Measurements from ENCODE around the gene GMPS. TPM values are rescaled to one million over a fixed set of nuclear protein-coding genes. Genes with fewer than 3 reads are reported as not detected.

The GMPS gene
- total RNA-seq, 1 experiment from 2014 or later: 43.3 TPM

- no peak overlapping the region for H2AFZ ChIP-seq (ENCODE audit: low read length)
- peaks cover 3% of the 10 kb centered on the region; the same call in 1 of the 2 replicates for H3K4me1 ChIP-seq (ENCODE audit: insufficient read depth, low read length)
- DNase-seq (no peak), ATAC-seq (no peak)
- peaks cover 40% of the 10 kb centered on the region for H4K20me1 ChIP-seq (ENCODE audit: low read length)
- no peaks in the 10 kb centered on the region for H3F3A ChIP-seq (ENCODE audit: low read length, unreplicated experiment)
- H3K27me3 ChIP-seq (ENCODE audit: low read length): no peaks in the 10 kb centered on the region
- TF ChIP-seq CTCF (conservative IDR thresholded peaks at IDR 0.05; ENCODE audit: low read depth, low read length) (no peak), EZH2phosphoT487 (IDR thresholded peaks at IDR 0.05; ENCODE audit: borderline replicate concordance, low read length) (no peak), EZH2 (IDR thresholded peaks at IDR 0.05; ENCODE audit: low read length, unreplicated experiment) (no peak)
- H3K9me3 ChIP-seq (ENCODE audit: low read length): no peaks in the 10 kb centered on the region
- H3K4me3 ChIP-seq (ENCODE audit: low read length): no peak overlapping the region
- H3K9ac ChIP-seq (ENCODE audit: low read length): no peak overlapping the region
- ChIA-PET POLR2A (ENCODE audit: unreplicated experiment) (no interaction called here), CTCF (no interaction called here)
- no peaks in the 10 kb centered on the region for H3K9me2 ChIP-seq (replicated peaks; ENCODE audit: low read length)
- BruUV-seq (replicated peaks): no TSS peak
- no peak overlapping the region for H3K4me2 ChIP-seq (ENCODE audit: low read length)
- H3K79me2 ChIP-seq (ENCODE audit: low read length): peaks cover 97% of the 10 kb centered on the region
- intact Hi-C loops (cut with micrococcal nuclease): no loop called here
- H3K27ac ChIP-seq (ENCODE audit: low read length): no peak overlapping the region
- no peaks in the 10 kb centered on the region for H3K36me3 ChIP-seq (ENCODE audit: low read depth, low read length)
These were observed 16.5 kb downstream of the GMPS start for GRCh38 chr3:155886915-155887314.

GRCh38 chr3:155889212-155889611 lies 18.8 kb downstream of the GMPS start:
- POLR2A ChIA-PET (ENCODE audit: unreplicated experiment): no interaction called here

More at GRCh38 chr3:155889212-155889611, 18.8 kb downstream of the GMPS start:
- no peaks in the 10 kb centered on the region for H3K27me3 ChIP-seq (ENCODE audit: low read length)
- DNase-seq: no peak
- H4K20me1 ChIP-seq (ENCODE audit: low read length): peaks cover 29% of the 10 kb centered on the region
- intact Hi-C loops (cut with micrococcal nuclease): no loop called here
- no peaks in the 10 kb centered on the region for H3F3A ChIP-seq (ENCODE audit: low read length, unreplicated experiment)
- no peak overlapping the region for H3K4me3 ChIP-seq (ENCODE audit: low read length)
- H3K79me2 ChIP-seq (ENCODE audit: low read length): peaks cover 81% of the 10 kb centered on the region
- no peaks in the 10 kb centered on the region for H3K9me2 ChIP-seq (replicated peaks; ENCODE audit: low read length)
- no peak overlapping the region for H2AFZ ChIP-seq (ENCODE audit: low read length)
- BruUV-seq (replicated peaks): no TSS peak
- H3K9me3 ChIP-seq (ENCODE audit: low read length): no peaks in the 10 kb centered on the region
- H3K36me3 ChIP-seq (ENCODE audit: low read depth, low read length): no peaks in the 10 kb centered on the region; the same call in 1 of the 2 replicates
- TF ChIP-seq EZH2 (IDR thresholded peaks at IDR 0.05; ENCODE audit: low read length, unreplicated experiment): no peak
- TF ChIP-seq EZH2phosphoT487 (IDR thresholded peaks at IDR 0.05; ENCODE audit: borderline replicate concordance, low read length): no peak
- TF ChIP-seq CTCF (conservative IDR thresholded peaks at IDR 0.05; ENCODE audit: low read depth, low read length): no peak
- no peak overlapping the region for H3K9ac ChIP-seq (ENCODE audit: low read length)
- ATAC-seq: no peak
- peaks cover 3% of the 10 kb centered on the region; the same call in 1 of the 2 replicates for H3K4me1 ChIP-seq (ENCODE audit: insufficient read depth, low read length)
- CTCF ChIA-PET: no interaction called here
- H3K4me2 ChIP-seq (ENCODE audit: low read length): no peak overlapping the region
- no peak overlapping the region for H3K27ac ChIP-seq (ENCODE audit: low read length)

Measured in PC-3 (cell line).